Measurements from ENCODE around the gene ARL16. TPM values are rescaled to one million over a fixed set of nuclear protein-coding genes. Genes with fewer than 3 reads are reported as not detected.

Gene ARL16
- total and polyA plus RNA-seq, 2 of the 8 experiments (the other 6 are each of a cell fraction or from before 2014, with no cell fraction given): 37.0 to 60.8 TPM

GRCh38 chr17:81701288-81702071, 17.9 kb upstream of the ARL16 start:
- H3K9me3 ChIP-seq (ENCODE audit: insufficient read depth in 2 of 2, low read depth in 1 of 2, low read length in 1 of 2): no peaks in the 10 kb centered on the region
- no peak overlapping the region for H2BK120ac ChIP-seq (replicated peaks; ENCODE audit: low read depth, low read length)
- H4K20me1 ChIP-seq (replicated peaks in 1 of 2; ENCODE audit: control insufficient read depth in 1 of 2, insufficient read depth in 2 of 2, low read length in 2 of 2): peaks cover 11% of the 10 kb centered on the region in 2 experiments
- no peak overlapping the region for H2AK5ac ChIP-seq (ENCODE audit: low read depth, low read length)
- no peak overlapping the region for H2AFZ ChIP-seq (ENCODE audit: low read length)
- peaks cover 13 to 42% (median 21%) of the 10 kb centered on the region in 4 experiments; a peak in 7 of 8 replicates for H3K36me3 ChIP-seq (ENCODE audit: control insufficient read depth in 2 of 4, insufficient read depth in 4 of 4, low read length in 3 of 4)
- peak overlapping the region in 3 of 4 experiments; percentile 11 to 29 (median 14); a peak in 2 of 7 replicates for H3K9ac ChIP-seq (replicated peaks in 1 of 4; ENCODE audit: extremely low read depth in 1 of 4, low read depth in 3 of 4, low read length in 3 of 4)
- H3K23ac ChIP-seq (ENCODE audit: insufficient read length): no peak overlapping the region
- TF ChIP-seq ASH2L (IDR thresholded peaks at IDR 0.05; ENCODE audit: low read length) (no peak), BACH1 (IDR thresholded peaks at IDR 0.05; ENCODE audit: low read length) (no peak), POU5F1 (IDR thresholded peaks at IDR 0.05; ENCODE audit: low read depth, low read length) (no peak), BRCA1 (IDR thresholded peaks at IDR 0.05; ENCODE audit: low read depth, low read length) (no peak)
- no peak for FAIRE-seq
- H3K27me3 ChIP-seq (replicated peaks in 1 of 4; ENCODE audit: control insufficient read depth in 3 of 4, extremely low read depth in 1 of 4, insufficient read depth in 3 of 4, low read length in 3 of 4): no peaks in the 10 kb centered on the region
- H4K91ac ChIP-seq (replicated peaks; ENCODE audit: insufficient read length, low read length): no peak overlapping the region
- H4K8ac ChIP-seq (ENCODE audit: extremely low read depth, insufficient read depth, low read length): peak overlapping the region; percentile 62
- H3K18ac ChIP-seq (ENCODE audit: extremely low read depth, low read length): no peak overlapping the region
- H2BK12ac ChIP-seq (ENCODE audit: low read depth, low read length): no peak overlapping the region
- H3K79me1 ChIP-seq (ENCODE audit: low read depth, low read length): peaks cover 14% of the 10 kb centered on the region
- POLR2A ChIA-PET (ENCODE audit: partially characterized antibody): interaction anchor here (0.6 to 17.2 kb wide), 16 partner anchors 15 to 852 kb away, joined by 3 to 436 read pairs (median 6); partner anchors contain the start of genes ARL16, CCDC137, HGS and MAFG
- H2BK20ac ChIP-seq (ENCODE audit: low read length): no peak overlapping the region
- WGBS, 2 experiments (ENCODE audit: extremely low coverage in 1 of 2, insufficient coverage in 1 of 2, insufficient read length in 1 of 2, insufficient replicate concordance in 2 of 2, low coverage in 1 of 2, low lambda C conversion rate in 2 of 2, missing lambda C conversion rate in 1 of 2): 88% methylated on average over 23 of the region's 23 CpGs; no CpG with 5 or more reads in 1 of the 2 experiments
- no peak overlapping the region for H3K27ac ChIP-seq (ENCODE audit: low read depth, low read length)
- no peak overlapping the region; the same call in 1 of the 2 replicates for H2BK5ac ChIP-seq (ENCODE audit: low read depth, low read length)
- no peak overlapping the region for H3K14ac ChIP-seq (ENCODE audit: insufficient read length)
- peak overlapping the region; percentile 91 to 95; a peak in 3 of 4 replicates for H3K4me2 ChIP-seq (ENCODE audit: insufficient read depth in 1 of 2, low read depth in 2 of 2, low read length in 2 of 2)
- no peak for DNase-seq (ENCODE audit: low read depth in 1 of 2, low spot score in 2 of 2)
- peaks cover 9% of the 10 kb centered on the region for H3K23me2 ChIP-seq (ENCODE audit: low read depth, low read length)
- H3K4me3 ChIP-seq (ENCODE audit: extremely low read depth in 1 of 4, insufficient read depth in 2 of 4, low read depth in 3 of 4, low read length in 4 of 4): peak overlapping the region in 1 of 4 experiments; percentile 95; a peak in 3 of 8 replicates
- H3K79me2 ChIP-seq (ENCODE audit: control insufficient read depth in 1 of 2, insufficient read depth in 2 of 2, low read length in 2 of 2): peaks cover 9 to 44% of the 10 kb centered on the region in 2 experiments; a peak in 3 of 4 replicates
- H4K5ac ChIP-seq (ENCODE audit: insufficient read length, low read depth, low read length): no peak overlapping the region
- H3K4ac ChIP-seq (replicated peaks; ENCODE audit: insufficient read length, low read depth, low read length): no peak overlapping the region
- H3K4me1 ChIP-seq (replicated peaks in 1 of 4; ENCODE audit: control insufficient read depth in 3 of 4, insufficient read depth in 4 of 4, low read length in 3 of 4): peaks cover 0 to 14% (median 10%) of the 10 kb centered on the region in 4 experiments; a peak in 5 of 7 replicates
- no peak overlapping the region for H3K56ac ChIP-seq (replicated peaks; ENCODE audit: insufficient read length, low read depth, low read length)
- H2BK15ac ChIP-seq (ENCODE audit: low read length): no peak overlapping the region
- CTCF ChIA-PET (ENCODE audit: partially characterized antibody): interaction anchor here (1.0 to 2.0 kb wide), 9 partner anchors 8 to 169 kb away, joined by 3 to 9 read pairs (median 4); partner anchors contain the start of genes ARHGDIA, ARL16 and HGS
